Stimulated activated CD8-positive, alpha-beta memory T cell treated with anti-CD3 and anti-CD28 coated beads, Interleukin-12 subunit alpha, Interleukin-12 subunit beta, amount 100 ng/mL, for 1 hour (primary cell): ENCODE results near the gene PEAK1.
"Not testable (repeated sequence)": the region's sequence is repeated elsewhere in the genome, so short reads cannot be mapped to it uniquely, and the experiment has no call there.

Source experiments
- DNase-seq: peaks from one replicate; pipeline ENCODE4 v3.0.0-alpha.2; 2020; ENCODE audit warnings: low read depth

The PEAK1 gene

DNA sequence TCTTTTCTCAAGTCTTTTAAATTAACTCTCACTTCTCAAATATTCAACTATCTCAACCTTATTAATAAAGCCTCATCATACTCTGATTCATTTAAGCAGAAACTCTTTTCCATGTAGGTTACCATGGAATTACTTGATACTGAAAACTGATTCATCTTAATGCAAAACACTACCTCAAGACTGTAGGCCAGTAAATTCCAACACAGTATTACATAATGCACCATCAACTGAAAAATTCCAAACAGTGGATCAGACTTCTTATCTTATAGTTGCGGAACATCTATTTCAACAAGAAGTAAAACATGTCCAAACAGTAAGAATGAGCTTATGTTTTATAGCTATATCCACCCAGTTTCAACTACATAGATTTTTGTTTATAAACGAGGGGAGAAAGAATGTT, 124.5 kb downstream of the PEAK1 start:
- DNase-seq: no peak

DNA sequence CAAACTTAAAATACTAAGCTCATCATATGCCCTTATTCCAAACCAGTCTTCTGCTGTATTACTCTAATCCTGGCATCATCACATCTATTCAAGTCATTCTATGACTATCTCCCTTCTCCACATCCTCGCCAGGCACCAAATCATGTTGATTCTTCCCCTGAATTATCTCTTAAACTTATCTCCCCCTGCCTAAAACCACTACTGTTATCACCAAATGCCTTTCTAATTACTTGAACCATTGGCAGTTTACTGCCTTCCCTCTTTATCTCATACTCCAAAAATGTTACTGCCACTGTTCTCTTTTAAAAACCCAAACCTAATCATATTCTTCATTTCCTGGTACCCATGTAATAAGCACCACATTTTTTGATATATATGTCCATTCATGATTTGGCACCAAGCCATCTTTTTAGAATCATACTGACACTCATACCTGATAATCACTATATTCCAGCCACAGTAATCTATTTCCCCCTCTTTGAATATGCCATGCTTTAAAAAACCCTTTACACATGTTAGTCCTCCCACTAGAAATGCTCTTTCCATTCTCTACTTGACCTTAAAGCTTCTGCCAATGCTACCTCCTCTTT, 126.8 kb downstream of the PEAK1 start:
- no peak for DNase-seq

DNA sequence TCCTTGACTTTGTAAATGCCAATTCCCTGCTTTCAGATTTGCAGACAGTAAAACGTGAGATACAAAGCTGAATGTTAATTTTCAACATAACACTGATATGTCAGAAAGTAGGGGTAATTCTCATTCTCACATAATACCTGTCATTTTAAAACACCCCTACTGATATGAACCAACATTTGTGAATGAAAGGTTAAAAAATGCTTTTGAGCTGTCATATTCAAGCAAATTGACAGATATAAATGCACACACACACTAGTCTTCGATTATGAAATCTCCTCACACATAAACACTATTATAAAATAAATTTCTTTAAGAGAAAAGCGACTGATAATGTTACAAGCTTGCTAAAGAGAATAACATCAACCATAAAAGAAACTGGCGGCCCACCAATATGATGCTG, 128.8 kb downstream of the PEAK1 start:
- DNase-seq: no peak

DNA sequence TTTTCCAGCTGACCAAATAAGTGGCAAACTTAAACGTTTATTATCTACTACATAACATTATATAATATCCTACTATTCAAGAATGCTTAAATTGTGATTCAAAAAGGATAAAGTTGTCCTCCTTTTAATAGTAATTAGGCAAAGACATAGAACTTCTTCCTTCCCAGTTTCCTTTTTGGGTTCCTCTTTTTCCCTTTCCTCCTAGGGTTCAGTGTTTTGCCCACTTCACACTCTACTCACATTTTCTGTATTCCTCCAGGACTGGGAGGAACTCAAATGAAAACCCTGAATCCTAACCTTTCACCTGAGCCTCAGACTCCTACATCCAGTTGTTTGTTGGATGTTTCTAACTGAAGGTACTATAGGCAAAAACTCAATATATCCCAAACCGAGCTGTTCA, 132.5 kb downstream of the PEAK1 start:
- no peak for DNase-seq

DNA sequence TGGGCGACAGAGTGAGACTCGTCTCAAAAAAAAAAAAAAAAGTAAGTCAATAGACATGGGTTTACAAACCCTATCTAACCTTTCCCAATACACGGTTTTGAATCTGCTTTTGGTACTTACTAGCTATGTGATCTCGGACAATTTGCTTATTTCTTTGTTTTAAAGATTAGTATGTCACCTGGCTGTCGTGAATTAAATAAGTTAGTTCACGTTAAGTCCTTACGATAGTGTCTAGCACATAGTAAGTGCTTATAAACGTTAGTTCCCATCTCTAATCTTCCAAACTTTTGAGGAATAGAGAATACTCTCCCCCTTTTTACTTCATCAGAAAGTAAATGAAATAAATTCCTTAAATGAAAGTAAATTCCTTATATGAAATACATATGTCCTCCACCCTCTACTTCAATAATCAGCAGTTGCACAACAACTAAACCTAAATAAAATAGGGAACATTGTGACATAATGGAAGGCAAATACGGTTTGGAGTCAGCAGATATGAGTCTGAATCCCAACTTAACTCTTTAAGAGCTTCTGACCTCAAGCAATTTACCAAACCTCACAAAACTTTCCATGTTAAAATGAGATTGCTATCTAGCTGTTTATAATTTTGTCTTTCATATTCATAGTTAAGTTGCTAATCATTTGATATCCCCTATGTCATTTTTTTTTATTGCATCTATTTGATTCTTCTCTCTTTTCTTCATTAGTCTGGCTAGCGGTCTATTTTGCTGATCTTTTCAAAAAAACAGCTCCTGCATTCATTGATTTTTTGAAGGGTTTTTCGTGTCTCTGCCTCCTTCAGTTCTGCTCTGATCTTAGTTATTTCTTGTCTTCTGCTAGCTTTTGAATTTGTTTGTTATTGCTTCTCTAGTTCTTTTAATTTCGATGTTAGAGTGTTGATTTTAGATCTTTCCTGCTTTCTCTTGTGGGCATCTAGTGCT, 134.6 kb downstream of the PEAK1 start:
- no peak for DNase-seq

DNA sequence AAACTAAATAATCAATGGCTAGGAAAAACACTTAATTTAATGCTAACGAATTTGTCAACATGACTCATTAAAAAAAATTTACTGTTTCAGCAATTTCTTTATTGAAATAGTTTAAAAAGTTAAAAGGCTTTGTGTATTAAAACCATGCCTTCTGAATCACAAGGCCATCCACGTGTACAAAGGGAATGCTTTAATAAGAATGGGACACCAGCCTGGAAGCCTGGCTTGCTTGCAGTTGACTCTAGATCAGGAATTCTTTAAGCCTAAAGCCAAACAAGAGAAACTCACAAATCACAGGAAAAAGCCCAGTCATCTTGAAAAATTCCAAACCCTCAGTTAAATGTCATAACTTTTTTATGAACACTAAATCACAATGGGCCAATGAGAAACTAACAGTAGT, 137.6 kb downstream of the PEAK1 start:
- no peak for DNase-seq

DNA sequence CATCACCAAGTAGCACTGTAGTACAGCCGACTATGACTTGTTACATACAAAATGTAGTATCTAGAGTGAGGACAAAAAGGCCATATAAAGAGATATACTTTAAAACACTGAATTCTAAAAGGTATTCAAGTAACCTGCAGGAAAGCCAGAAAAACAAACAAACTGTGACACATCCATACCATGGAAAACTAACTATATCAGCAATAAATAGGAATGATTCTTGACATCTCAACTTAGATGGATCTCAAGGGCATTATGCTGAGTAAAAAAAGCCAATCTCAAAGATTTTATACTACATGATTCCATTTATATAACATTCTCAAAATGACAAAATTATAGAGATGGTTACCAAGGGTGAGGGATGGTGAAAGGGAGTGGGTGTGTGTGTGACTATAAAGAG, 143.0 kb downstream of the PEAK1 start:
- no peak for DNase-seq

DNA sequence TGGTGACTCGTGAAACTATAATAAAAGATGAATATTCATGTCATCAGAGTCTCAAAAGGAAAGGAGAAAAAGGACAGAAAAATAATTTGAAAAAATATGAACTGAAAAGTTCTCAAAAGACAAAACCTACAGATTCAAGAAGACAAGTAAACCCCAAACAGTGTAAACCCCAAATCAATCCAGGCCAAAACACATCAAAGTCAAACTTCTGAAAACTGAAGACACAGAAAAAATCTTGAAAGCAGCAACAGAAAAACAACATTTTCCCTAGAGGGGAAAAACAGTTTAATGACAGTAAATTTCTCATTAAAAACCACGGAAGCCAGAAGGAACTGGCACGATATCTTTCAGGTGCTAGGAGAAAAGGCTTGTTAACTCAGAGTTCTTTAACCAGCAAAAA, 143.8 kb downstream of the PEAK1 start:
- no peak for DNase-seq

DNA sequence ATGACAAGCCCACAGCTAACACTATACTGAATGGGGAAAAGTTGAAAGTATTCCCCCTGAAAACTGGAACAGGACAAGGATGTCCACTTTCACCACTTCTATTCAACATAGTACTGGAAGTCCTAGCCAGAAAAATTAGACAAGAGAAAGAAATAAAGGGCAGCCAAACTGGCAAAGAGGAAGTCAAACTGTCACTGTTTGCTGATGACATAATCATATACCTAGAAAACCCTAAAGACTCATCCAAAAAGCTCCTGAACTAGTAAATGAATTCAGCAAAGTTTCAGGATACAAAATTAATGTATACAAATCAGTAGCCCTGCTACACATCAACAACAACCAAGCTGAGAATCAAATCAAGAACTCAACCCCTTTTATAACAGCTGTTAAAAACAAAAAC, 146.8 kb downstream of the PEAK1 start:
- not testable (repeated sequence) for DNase-seq

DNA sequence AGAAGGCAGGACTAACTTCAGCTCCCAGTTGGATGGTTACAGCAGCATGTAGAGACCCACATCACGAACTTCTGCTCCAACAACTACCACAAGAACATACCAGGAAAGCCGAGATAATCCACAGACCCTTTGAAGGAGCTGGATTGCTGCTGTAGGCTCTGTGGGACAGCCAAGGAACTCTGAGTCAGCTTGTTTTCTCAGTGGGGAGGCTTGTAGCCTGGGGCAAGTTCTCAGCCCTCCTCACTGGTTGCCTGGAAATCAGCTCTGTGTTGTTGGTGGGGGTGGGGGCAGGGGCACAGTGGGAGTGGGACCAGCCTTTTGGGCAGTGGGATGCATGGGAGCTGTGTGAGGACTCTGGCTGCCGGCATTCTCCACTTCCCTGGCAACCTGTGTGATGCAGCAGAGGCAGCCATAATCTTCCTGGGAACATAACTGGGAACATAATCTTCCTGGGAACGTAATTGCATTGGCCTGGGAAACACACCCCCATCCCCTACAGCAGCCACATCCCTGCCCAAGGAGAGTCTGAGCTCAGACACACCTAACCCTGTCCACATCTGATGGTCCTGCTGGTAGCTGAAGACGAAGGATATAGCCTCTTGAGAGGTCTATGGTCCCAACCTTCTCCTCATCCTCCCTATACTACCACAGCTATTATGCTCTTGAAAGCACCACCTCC, 153.1 kb downstream of the PEAK1 start:
- DNase-seq: no peak

DNA sequence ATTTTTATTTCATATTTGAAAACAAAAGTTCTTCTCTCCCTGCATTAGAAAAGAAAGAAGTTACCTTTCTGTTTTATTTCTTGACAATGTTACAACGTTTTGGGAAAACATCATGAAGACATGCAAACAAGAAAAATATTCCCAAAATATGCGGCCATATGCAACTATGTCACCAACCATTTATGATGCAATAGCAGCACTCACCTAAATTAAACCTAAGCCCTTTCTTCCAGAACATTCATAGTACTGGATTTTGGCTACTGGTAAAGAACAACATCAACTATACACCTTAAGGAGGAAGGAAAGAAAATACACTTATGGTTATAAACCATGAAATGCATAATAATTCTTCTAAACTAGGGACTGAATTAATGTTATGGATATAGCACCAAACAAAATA, 164.5 kb downstream of the PEAK1 start:
- DNase-seq: no peak

DNA sequence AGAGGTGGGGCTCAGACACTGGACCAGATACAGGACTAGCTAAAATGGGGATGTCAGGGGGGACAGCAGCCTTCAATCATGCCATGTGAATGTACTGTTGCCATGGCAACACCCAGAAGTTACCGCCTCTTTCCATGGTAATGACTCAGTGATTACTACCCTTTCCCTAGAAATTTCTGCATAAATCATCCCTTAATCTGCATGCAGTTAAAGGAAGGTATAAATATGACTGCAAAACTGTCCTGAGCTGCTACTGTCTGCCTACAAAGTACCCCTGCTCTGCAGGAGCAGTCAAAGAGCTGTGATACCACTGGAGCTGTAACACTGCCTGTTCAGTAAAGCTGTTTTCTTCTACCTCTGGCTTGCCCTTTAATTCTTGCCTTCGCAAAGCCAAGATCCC, 168.2 kb downstream of the PEAK1 start:
- DNase-seq: no peak

DNA sequence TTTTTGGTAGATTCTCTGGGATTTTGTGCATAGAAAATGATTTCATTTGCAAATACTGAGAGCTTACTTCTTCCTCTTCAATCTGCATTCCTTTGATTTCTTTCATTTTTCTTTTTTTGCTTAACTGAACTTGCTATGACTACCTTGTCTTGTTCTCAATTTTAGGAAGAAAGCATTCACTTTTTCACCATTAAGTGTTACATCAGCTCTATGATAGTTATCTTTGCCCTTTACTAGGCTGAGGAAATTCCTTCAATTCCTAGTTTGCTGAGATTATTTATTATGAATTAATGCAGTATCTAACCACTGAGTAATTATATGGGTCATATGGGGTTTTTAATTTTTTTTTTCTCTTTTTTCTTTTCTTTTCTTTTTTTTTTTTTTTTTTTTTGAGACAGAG, 172.8 kb downstream of the PEAK1 start:
- DNase-seq: no peak

DNA sequence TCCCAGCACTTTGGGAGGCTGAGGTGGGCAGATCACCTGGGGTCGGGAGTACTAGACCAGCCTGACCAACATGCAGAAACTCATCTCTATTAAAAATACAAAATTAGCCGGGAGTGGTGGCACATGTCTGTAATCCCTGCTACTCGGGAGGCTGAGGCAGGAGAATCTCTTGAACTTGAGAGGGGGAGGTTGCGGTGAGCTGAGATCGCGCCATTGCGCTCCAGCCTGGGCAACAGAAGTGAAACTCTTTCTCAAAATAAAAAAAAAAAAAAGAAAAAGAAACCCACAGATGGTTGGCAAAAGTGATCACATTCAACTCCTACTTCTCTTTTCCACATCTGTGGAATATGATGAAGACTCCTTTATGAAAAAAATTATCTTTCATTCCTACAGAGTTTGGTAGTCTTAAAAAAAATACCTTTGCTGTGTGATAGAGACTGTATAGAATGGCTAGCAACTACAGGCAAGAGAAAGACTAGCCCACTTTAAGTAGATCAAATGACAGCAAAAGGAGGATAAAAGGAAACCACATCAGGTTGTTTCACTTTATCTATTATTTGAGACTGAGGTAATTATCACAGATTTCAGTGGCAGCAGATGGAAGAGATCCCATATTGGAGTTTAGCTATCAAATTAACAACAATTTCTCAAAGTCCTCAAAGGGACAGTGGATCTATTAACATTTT, 176.0 kb downstream of the PEAK1 start:
- DNase-seq: no peak

DNA sequence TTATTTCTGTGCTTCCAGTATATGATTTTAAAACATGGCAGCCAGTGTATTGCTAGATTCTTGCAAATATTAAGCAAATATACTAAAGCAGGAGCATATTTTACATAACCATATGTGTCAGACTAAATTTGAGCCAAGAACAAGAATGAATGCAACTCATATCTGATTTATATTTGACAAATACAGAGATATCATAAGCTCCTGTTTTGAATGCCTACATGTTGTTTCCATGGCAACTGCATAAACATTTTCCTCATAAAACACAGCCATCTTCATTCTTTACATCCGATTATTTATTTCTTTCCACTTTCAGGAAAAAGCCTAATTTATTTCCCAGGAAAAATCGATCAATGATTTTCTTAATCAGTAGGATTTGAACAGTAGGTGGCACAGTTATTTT, 176.8 kb downstream of the PEAK1 start:
- no peak for DNase-seq

DNA sequence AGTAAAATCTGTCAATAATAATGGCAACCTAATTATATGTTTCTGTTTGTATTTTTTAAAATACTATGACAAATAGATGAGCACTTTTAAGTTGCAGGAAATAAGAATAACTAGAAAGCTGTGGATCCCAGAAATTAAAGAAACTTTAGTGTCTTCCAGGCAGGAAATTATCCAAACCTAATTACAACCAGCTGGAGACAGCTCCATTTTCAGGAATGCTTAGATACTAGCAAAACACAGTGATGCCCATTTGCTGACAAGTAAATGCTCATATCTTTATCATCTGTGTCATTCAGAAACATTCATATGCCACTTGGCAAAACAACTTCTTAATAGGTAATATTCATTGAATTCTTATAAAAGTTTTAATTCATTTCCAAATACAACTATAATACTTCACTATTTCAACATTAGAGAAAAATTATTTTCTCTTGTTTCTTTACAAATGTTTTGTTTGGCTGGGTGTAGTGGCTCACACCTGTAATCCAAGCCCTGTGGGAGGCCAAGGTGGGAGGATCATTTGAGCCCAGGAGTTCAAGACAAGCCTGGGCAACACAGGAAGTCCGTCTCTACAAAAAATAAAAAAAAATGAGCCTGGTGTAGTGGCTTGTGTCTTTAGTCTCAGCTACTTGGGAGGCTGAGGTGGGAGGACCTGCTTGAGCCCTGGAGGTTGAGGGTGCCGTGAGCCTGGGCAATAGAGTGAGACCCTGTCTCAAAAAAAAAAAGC, 179.9 kb downstream of the PEAK1 start:
- DNase-seq: no peak

DNA sequence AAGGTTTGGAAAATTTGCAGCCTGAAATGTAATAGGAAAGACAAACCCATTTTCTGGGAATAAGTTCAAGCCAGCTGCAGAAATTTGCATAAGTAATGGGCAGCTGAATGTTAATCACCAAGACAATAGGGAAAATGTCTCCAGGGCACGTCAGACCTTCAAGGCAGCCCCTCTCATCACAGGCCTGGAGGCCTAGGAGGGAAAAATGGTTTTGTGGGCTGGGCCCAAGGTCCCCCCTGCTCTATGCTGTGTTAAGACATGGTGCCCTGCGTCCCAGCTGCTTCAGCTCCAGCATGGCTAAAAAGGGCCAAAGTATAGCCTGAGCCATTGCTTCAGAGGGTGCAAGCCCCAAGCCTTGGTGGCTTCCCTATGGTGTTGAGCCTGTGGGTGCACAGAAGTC, 184.3 kb downstream of the PEAK1 start:
- no peak for DNase-seq

DNA sequence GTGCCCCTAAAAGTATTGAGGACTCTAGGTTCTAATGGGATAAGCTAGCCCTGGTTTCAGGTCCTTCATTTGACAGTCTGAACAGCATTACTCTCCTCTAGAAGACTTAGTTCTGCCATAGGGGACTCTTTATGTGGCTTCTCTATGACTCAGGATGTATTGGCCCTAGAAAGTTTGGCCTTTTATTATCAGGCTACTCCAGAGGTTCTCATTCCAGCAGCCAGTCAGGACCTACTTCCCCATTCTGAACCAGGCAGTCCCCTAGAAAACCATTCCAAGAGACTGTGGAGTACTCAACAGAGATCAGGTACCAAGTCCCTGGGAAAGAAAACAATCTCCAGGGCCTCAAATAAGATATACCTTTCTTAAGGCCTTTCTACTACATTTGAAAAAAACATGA, 191.1 kb downstream of the PEAK1 start:
- no peak for DNase-seq

DNA sequence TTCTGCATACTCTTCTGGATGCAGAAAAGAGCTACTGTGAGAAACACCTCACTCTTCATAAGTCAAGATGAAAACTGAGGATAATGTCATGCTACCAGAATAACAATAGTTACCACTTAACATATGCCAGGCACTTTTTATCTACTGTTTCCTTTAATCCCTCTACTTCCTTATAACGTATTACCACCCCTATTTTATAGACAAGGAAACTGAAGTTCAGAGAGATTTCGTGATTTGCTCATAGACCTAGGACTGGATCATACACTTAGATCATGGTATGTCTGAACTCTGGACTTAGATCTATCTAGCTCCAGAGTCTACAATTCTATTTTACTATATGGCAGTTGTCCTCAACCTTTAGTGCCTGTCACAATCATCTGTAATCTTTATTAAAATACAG, 193.3 kb downstream of the PEAK1 start:
- no peak for DNase-seq

DNA sequence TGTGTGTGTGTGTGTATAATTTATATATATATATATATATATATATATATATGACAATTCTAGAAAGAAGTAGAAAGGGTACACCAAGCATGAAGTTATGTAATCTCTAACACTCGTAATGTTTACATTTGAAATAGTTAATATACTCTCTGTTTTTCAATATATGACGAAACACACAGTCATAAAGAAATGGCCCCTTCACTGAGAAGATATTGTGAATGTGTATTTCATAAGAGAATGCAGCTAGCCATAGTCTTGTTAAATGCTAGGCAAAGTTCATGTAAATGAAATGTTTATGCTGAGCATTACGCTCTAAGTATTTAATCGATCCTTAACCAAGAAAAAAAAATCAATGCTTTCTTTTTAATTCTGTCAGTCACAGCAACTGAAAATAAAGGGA, 194.3 kb downstream of the PEAK1 start:
- DNase-seq: no peak

DNA sequence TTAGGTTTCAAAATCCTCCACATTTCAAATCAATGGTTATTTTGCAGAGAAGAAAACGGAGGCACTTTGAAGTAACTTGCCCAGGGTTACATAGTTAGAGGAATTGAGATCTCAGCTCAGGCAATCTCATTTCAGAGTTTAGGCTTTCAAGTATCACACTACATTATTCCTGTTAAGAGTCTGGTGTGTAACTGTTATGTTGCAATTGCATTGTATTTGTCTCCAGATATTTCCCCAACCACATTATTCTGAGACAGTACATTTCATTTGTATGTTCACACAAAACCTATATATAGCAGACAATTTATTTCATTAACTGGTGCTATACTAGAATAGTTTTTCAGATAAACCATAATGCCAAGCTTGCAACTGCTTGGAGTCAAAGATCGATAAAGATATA, 194.8 kb downstream of the PEAK1 start:
- no peak for DNase-seq

DNA sequence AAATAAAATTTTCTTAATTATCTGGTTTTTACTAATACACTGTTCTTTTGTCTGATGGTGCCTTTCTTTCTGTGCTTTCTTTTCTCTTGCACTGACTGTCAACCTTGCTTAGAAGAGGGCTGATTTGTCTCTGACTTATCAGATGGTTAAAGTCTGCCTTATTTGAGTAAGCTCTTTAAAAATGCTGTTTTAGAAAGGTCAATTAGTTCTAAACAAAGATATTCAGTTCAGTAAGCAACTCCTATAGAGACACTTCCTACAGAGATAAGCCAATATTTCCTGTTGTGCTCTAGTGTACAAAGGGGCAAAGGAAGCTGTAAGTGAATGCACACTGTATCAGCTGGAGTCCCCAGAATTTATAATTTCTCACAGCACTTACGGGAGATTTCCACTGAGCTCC, 195.6 kb downstream of the PEAK1 start:
- no peak for DNase-seq
